ENCODE results near the gene LBR.
"Not testable (repeated sequence)": the region's sequence is repeated elsewhere in the genome, so short reads cannot be mapped to it uniquely, and the experiment has no call there.

Gene LBR

DNA sequence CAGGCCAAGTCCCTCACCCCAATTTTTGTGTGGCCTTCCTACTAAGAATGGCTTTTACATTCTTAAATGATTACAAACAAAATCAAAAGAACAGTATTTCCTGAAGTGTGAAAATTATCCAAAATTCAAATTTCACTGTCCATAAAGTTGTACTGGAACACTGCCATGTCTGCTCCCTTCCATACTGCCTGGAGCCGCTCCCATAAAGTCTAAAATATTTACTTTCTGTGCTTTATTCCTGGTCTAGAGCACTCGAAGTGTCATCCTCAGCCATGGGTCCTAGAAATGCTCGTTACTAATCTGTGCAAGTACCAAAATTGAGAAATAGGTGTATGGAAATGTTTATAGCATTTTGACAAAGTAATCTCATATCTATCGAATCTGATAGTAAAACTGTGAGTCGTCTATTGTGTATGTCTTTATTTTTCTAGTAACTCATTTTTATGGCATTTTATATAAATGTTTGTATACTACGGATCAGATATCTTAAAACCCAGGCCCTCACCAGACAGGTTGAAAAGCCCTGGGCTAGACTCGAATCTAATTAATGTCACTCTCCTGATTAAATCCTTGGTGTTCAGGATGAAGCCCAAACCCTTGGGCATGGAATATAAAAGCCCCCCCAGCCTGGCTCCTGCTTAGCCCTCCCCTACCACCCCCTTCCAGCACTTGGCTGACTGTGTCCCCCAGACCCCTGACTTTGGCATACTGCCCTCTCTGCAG is 4.9 kb downstream of the LBR start:
- no peak for DNase-seq (ENCODE audit: low read depth)

GRCh38 chr1:225422031-225422605 is 5.7 kb downstream of the LBR start:
- no peak for DNase-seq (ENCODE audit: low read depth)

GRCh38 chr1:225418598-225418997 is 9.2 kb downstream of the LBR start:
- no peak for DNase-seq (ENCODE audit: low read depth)

- DNase-seq (ENCODE audit: low read depth) = no peak
These were observed 9.8 kb downstream of the LBR start for GRCh38 chr1:225418059-225418458.

DNA sequence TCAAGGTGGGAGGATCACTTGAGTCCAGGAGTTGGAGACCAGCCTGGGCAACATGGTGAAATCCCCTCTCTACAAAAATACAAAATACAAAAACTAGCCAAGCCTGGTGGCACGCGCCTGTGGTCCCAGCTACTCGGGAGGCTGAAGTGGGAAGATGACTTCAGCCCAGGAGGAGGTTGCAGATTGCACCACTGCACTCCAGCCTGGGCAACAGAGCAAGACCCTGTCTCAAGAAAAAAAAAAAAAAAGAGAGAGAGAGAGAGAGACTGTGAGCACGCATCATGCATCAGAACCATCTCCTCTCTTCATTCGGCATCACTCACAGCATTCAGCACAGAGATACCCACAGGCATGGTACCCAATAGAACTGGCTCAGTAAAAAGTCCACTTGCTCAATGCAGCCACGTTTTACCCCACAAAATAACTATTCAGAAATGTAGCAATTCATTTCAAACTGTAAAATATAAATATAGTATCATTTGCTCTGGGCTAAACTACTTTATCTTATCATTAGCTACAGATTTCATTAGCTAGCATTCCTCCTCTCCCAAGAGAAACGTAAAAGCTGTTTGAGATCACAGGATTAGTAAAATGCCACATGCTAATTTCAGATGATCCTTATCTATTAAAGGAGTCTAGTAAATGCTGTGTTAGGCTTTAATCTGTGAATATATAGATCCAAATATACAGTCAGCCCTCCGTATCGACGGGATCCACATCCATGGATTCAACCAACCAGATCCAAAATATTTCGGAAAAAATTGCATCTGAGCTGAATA is 11.7 kb downstream of the LBR start:
- no peak for DNase-seq (ENCODE audit: low read depth)

GRCh38 chr1:225415307-225415706 is 12.5 kb downstream of the LBR start:
- DNase-seq (ENCODE audit: low read depth) = no peak

DNA sequence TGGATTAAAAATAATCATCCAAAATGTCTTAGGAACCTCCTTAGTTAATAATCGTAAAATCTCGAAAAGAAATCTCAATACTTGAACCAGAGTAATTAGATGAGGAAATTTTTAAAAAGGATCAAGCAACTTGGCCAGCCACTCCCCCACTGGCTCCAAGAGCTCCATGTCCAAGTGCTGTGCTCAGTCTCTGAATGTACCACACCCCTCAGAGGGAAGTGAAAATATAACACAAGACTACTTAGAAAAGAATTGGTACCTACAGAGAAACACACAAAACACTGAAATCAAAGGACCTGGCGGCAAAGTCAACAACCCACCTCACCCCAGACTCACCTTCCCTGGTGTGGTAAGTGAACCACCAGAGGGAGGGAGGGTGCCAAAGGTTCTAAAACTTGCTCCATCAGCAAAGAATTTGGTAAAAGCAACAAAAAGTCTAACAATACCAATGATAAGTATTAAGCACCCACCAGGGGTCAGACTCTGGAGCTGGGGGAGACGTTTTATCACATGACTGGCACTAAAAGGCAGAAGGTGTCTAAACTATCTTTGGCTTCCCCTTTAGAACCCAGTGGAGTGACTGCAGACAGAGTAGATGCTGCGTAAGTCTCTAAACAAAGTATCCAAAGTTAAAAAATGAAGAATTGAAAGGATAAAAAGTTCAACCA is 14.0 kb downstream of the LBR start:
- no peak for DNase-seq (ENCODE audit: low read depth)

DNA sequence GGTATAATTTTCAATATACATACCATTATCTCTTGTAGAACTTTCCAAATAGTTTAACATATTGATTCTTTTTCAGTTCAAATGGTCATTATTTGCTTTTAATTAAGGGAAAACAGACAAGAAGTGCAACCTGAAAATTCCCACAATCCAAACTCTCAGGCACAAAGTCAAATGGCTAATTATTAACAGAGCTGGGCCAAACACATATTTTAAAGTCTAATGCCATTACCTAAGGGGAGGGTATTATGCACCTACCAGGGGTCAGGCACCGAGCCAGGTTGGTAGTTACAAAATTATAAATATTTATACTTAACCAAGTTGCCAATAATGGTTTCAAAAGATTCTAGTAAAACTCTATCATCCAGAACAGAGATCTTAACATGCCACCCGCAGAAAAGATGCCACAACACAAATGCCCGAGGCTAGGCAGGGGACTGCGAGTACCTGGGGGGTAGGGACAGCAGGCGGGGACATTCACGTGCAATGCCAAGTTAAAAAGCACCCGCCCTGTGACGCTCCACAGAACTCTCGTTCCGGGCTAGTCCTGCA is 15.0 kb downstream of the LBR start:
- no peak for DNase-seq (ENCODE audit: low read depth)

DNA sequence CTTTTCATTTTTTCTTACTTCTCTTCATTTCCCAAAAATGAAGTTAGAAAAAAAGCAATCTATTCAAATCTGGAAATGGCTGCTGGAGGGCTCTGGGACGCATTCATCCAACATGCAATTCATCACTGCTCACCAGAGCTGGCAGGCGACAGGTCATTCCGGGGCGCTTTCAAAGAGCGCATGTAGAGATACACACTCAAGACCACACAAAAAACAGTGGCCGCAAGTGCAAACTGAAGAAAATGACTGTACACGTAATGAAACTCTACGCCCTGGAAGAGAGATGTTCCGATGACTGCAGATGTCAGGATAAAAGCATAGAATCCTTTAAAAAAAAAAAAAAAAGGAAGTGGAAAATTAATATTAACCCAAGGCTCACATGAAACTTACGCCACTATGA is 15.5 kb downstream of the LBR start:
- no peak for DNase-seq (ENCODE audit: low read depth)

GRCh38 chr1:225410036-225410435 is 17.8 kb downstream of the LBR start:
- DNase-seq (ENCODE audit: low read depth) = no peak

GRCh38 chr1:225409051-225409450 is 18.8 kb downstream of the LBR start:
- DNase-seq (ENCODE audit: low read depth) = no peak

- no peak for DNase-seq (ENCODE audit: low read depth)
These were observed 19.6 kb downstream of the LBR start for GRCh38 chr1:225408249-225408648.

DNA sequence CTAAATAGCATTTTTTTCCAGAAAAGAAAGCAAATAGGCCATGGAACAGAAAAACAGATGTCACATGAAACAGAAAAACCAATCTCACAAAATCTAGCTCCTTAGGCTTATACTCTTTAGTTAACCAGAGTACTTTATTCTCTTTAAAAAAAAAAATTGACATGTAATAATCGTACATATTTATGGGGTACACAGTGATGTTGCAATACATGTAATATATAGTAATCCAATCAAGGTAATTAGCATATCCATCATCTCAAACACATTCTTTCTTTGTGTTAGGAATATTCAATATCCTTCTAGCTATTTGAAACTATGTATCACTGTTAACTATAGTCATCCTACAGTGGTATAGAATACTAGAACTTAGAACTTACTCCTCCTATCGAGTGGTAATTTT is 20.1 kb downstream of the LBR start:
- DNase-seq (ENCODE audit: low read depth) = no peak

GRCh38 chr1:225406976-225407725 is 20.7 kb downstream of the LBR start:
- DNase-seq (ENCODE audit: low read depth) = no peak

DNA sequence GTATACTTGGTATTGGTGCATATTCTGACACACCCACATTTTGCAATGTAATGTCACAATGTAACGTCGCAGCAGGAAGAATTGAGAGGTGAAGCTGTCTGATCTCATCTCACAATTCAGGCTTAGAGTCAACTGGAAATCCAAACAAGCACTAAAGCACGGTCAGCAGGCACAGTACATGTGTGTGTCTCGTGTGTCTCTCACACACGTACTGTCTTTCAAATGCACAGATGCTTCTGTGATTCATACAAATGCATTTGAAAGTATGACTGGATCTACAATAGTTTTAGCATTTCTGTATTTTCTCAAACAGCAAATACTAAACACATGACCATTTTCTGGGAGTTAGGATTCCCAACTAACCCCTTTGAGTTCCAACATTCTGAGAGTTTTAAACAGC is 26.9 kb downstream of the LBR start:
- no peak for DNase-seq (ENCODE audit: low read depth)

DNA sequence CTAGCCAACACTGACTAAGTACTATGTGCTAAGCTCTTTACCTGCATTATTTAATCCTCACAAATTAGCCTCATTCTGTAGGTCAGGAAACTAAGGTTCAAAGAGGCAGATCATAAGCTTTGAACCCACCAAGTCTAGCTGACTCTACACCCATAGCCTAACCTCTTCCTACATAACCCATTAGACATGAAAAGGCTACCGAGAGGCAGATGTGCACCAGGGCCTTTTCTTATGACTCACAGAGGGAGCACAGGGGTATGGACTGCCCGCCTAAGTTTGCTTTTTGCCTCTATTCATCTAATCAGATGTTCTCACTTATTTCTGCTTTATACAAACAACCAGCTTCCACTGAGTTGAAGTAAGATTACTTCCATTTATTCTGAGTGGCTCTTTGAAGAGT is 31.5 kb downstream of the LBR start:
- DNase-seq (ENCODE audit: low read depth) = no peak

- DNase-seq (ENCODE audit: low read depth) = no peak
These were observed 38.0 kb downstream of the LBR start for GRCh38 chr1:225389843-225390242.

- no peak for DNase-seq (ENCODE audit: low read depth)
These were observed 39.5 kb downstream of the LBR start for GRCh38 chr1:225388372-225388771.

DNA sequence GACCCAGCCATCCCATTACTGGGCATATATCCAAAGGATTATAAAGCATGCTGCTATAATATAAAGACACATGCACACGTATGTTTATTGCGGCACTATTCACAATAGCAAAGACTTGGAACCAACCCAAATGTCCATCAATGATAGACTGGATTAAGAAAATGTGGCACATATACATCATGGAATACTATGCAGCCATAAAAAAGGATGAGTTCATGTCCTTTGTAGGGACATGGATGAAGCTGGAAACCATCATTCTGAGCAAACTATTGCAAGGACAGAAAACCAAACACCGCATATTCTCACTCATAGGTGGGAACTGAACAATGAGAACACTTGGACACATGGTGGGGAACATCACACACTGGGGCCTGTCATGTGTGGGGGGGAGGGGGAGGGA is 41.0 kb downstream of the LBR start:
- DNase-seq (ENCODE audit: low read depth) = not testable (repeated sequence)

GRCh38 chr1:225380691-225381090 is 47.1 kb downstream of the LBR start:
- DNase-seq (ENCODE audit: low read depth) = no peak

DNA sequence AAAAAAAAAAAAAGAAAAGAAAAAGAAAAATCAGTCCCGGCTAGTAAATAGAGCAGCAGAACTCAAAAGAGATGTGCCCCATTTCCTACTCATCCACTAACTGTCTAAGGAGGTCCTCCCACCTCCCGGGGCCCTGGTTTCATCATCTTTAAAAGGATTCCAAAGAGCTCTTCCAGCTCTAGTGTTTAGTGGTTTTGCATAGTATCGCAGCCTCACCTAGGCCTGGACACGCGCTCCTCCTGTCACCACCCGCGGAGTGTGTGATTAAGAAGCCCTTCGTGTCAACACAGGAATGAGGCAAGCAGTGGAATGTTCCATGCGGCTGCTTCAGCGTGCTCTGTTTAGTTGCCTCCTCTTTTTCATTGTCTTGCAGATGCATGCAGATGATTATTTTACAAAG is 49.0 kb downstream of the LBR start:
- DNase-seq (ENCODE audit: low read depth) = no peak

DNA sequence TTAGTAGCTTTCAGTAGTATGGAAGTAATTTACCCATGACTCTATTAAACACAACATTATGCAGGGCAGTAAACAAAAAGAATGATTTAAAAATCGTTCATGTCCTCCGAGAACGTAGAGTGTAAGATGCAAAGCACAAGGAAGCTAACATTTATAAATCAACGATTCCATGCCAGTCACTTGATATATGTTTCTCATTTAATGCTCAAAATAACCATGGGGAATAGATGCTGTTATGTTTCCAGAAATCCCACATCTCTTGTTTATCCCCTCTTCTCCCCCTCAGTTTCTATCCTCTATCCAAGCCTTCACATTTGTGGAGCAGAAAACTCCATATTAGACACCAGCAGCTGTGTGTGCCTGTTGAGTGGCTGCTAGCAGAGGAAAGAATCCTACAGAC is 52.8 kb downstream of the LBR start:
- DNase-seq (ENCODE audit: low read depth) = no peak
